H9 (cell line): ENCODE data around the gene CDR2. TPM values are rescaled to one million over a fixed set of nuclear protein-coding genes. Genes with fewer than 3 reads are reported as not detected.

ENCODE experiments used
- DNase-seq: peaks from one replicate; pipeline ENCODE4 v3.0.0-alpha.2; 2017
- H2AFZ ChIP-seq: one replicate; pipeline ENCODE4 v1.6.1; 2013; ENCODE audit warnings: mild to moderate bottlenecking, low read length, control low read depth, moderate library complexity
- H2AK5ac ChIP-seq: 2 replicates; pipeline ENCODE4 v1.6.1; 2013; ENCODE audit warnings: low read length, control low read depth, mixed read lengths; ENCODE audit not compliant: insufficient read length
- H2BK120ac ChIP-seq: one replicate; pipeline ENCODE4 v1.6.1; 2013; ENCODE audit warnings: low read depth, mild to moderate bottlenecking, low read length, control low read depth, inconsistent platforms; ENCODE audit not compliant: poor library complexity, severe bottlenecking
- H2BK12ac ChIP-seq: 2 replicates; pipeline ENCODE4 v1.6.1; 2013; ENCODE audit warnings: low read length, control low read depth, mixed read lengths, low read depth; ENCODE audit not compliant: insufficient read length
- H2BK15ac ChIP-seq: 2 replicates; pipeline ENCODE4 v1.6.1; 2013; ENCODE audit warnings: low read depth, low read length, control low read depth
- H2BK20ac ChIP-seq: one replicate; pipeline ENCODE4 v1.6.1; 2013; ENCODE audit warnings: low read depth, mild to moderate bottlenecking, low read length, control low read depth, inconsistent platforms; ENCODE audit not compliant: poor library complexity, severe bottlenecking
- H2BK5ac ChIP-seq: 2 replicates; pipeline ENCODE4 v1.6.1; 2013; ENCODE audit warnings: low read length, control low read depth, mixed read lengths; ENCODE audit not compliant: insufficient read length
- H3K14ac ChIP-seq: 2 replicates; pipeline ENCODE4 v1.6.1; 2013; ENCODE audit warnings: low read length, control low read depth; ENCODE audit not compliant: insufficient read depth
- H3K18ac ChIP-seq: 2 replicates; pipeline ENCODE4 v1.6.1; 2013; ENCODE audit warnings: low read depth, mild to moderate bottlenecking, mixed read lengths, low read length, control low read depth; ENCODE audit not compliant: insufficient read length
- H3K23ac ChIP-seq: 2 replicates; pipeline ENCODE4 v1.6.1; 2013; ENCODE audit warnings: low read length, control low read depth, mixed read lengths, low read depth; ENCODE audit not compliant: insufficient read length
- H3K23me2 ChIP-seq: 2 replicates; pipeline ENCODE4 v1.6.1; 2013; ENCODE audit warnings: low read depth, mild to moderate bottlenecking, mixed read lengths, low read length, control low read depth; ENCODE audit not compliant: insufficient read length, poor library complexity, severe bottlenecking
- H3K27ac ChIP-seq: 2 replicates; pipeline ENCODE4 v1.5.1; 2013; ENCODE audit warnings: low read length, control low read depth, mixed read lengths, low read depth; ENCODE audit not compliant: insufficient read length
- H3K27me3 ChIP-seq: 2 replicates; pipeline ENCODE4 v1.6.1; 2013; ENCODE audit warnings: low read length, control low read depth, inconsistent platforms; ENCODE audit not compliant: insufficient read depth
- H3K4ac ChIP-seq: 2 replicates; pipeline ENCODE4 v1.6.1; 2013; ENCODE audit warnings: low read depth, mild to moderate bottlenecking, control low read depth, inconsistent platforms, low read length, moderate library complexity
- H3K4me1 ChIP-seq: 2 replicates; pipeline ENCODE4 v1.6.1; 2013; ENCODE audit warnings: low read length, control low read depth, inconsistent platforms; ENCODE audit not compliant: insufficient read depth
- H3K4me2 ChIP-seq: 2 replicates; pipeline ENCODE4 v1.6.1; 2013; ENCODE audit warnings: low read length, control low read depth, mixed read lengths; ENCODE audit not compliant: insufficient read length, insufficient read depth
- H3K56ac ChIP-seq: 2 replicates; pipeline ENCODE4 v1.6.1; 2013; ENCODE audit warnings: low read depth, mild to moderate bottlenecking, mixed read lengths, low read length, control low read depth; ENCODE audit not compliant: insufficient read length
- H3K79me1 ChIP-seq: 2 replicates; pipeline ENCODE4 v1.6.1; 2013; ENCODE audit warnings: low read depth, mild to moderate bottlenecking, moderate library complexity, low read length, control low read depth, inconsistent platforms; ENCODE audit not compliant: insufficient read depth, poor library complexity, severe bottlenecking
- H3K79me2 ChIP-seq: 2 replicates; pipeline ENCODE4 v1.6.1; 2013; ENCODE audit warnings: low read length, control low read depth, inconsistent platforms; ENCODE audit not compliant: insufficient read depth
- H3K9ac ChIP-seq: 2 replicates; pipeline ENCODE4 v1.6.1; 2013; ENCODE audit warnings: low read length, control low read depth, mixed read lengths; ENCODE audit not compliant: insufficient read length; ENCODE audit errors: extremely low read depth
- H3K9me3 ChIP-seq: one replicate; pipeline ENCODE4 v1.6.1; 2013; ENCODE audit warnings: low read depth, low read length, inconsistent platforms; ENCODE audit not compliant: control insufficient read depth
- H3T11ph ChIP-seq: one replicate; pipeline ENCODE4 v1.6.1; 2013; ENCODE audit warnings: mild to moderate bottlenecking, low read length, control low read depth, inconsistent platforms
- H4K20me1 ChIP-seq: one replicate; pipeline ENCODE4 v1.6.1; 2013; ENCODE audit not compliant: control insufficient read depth, insufficient read length, insufficient read depth
- H4K5ac ChIP-seq: 2 replicates; pipeline ENCODE4 v1.6.1; 2013; ENCODE audit warnings: low read depth, mild to moderate bottlenecking, mixed read lengths, low read length, control low read depth; ENCODE audit not compliant: insufficient read length
- H4K8ac ChIP-seq: replicated peaks from 2 replicates; pipeline ENCODE4 v1.6.1; 2013; ENCODE audit warnings: low read length, control low read depth, mixed read lengths, low read depth; ENCODE audit not compliant: insufficient read length
- H4K91ac ChIP-seq: 2 replicates; pipeline ENCODE4 v1.6.1; 2013; ENCODE audit warnings: low read depth, mild to moderate bottlenecking, moderate library complexity, mixed read lengths, low read length, control low read depth; ENCODE audit not compliant: insufficient read length
- H3K27ac Mint-ChIP-seq, 3 experiments: 2 replicates in 2 of 3; 3 replicates in 1 of 3; pipeline ENCODE4 v1.8.0; 2020 to 2021; ENCODE audit warnings: mixed read lengths in 3 of 3, mild to moderate bottlenecking in 1 of 3, moderate library complexity in 1 of 3
- H3K27me3 Mint-ChIP-seq: 2 replicates; pipeline ENCODE4 v1.8.0; 2021; ENCODE audit warnings: low read depth, mild to moderate bottlenecking, moderate library complexity, mixed read lengths
- H3K36me3 Mint-ChIP-seq, 3 experiments: 2 replicates in 2 of 3; 3 replicates in 1 of 3; pipeline ENCODE4 v1.8.0; 2020 to 2021; ENCODE audit warnings: low read depth in 3 of 3, mixed read lengths in 3 of 3; ENCODE audit not compliant: insufficient read depth in 1 of 3
- H3K4me1 Mint-ChIP-seq, 2 experiments: 2 replicates each; pipeline ENCODE4 v1.8.0; 2020; ENCODE audit warnings: mixed read lengths in 2 of 2
- H3K4me3 Mint-ChIP-seq, 2 experiments: 2 replicates in 1 of 2; 3 replicates in 1 of 2; pipeline ENCODE4 v1.8.0; 2020 to 2021; ENCODE audit warnings: mild to moderate bottlenecking in 2 of 2, mixed read lengths in 2 of 2, moderate library complexity in 1 of 2
- H3K9me3 Mint-ChIP-seq, 2 experiments: 2 replicates in 1 of 2; 3 replicates in 1 of 2; pipeline ENCODE4 v1.8.0; 2020; ENCODE audit warnings: mild to moderate bottlenecking in 2 of 2, mixed read lengths in 2 of 2, moderate library complexity in 1 of 2
- WGBS: extraction: QIAGEN DNeasy Blood & Tissue Kit; methylation state at CpG from one replicate; pipeline ENCODE4 v1.1.7; 2013; ENCODE audit warnings: missing lambda C conversion rate, low lambda C conversion rate, mixed read lengths; ENCODE audit not compliant: insufficient read length; ENCODE audit errors: extremely low coverage; 5-methylcytosine and 5-hydroxymethylcytosine counted together
- total RNA-seq: library from RNA; stranded (reverse); gene quantifications from 2 replicates; pipeline ENCODE4 v1.2.1, GENCODE V29; 2021
- TF ChIP-seq, protein P1 (sequence below): fragments of 200-600 bp; sonication (generic); conservative IDR thresholded peaks from 3 replicates; pipeline ENCODE4 v1.8.0; 2021; ENCODE audit warnings: antibody characterized with exemption, mild to moderate bottlenecking

Gene CDR2
- total RNA-seq, 1 experiment from 2014 or later: 33.4 TPM

DNA sequence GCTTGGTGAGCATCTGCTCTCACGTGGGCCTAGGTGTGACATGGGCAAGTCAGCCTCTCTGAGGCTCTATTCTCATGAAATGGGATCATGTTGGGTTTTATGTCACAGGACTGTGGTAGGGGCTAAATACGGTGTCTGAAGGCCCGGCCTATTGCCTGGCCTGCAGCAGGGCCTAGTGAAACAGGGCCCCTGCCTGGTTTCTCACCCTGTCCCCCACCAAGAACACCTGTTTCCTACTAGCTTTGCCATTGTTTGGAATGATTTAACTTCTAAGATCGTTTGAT is 48.1 kb downstream of the CDR2 start:
- TF ChIP-seq, protein P1, sequence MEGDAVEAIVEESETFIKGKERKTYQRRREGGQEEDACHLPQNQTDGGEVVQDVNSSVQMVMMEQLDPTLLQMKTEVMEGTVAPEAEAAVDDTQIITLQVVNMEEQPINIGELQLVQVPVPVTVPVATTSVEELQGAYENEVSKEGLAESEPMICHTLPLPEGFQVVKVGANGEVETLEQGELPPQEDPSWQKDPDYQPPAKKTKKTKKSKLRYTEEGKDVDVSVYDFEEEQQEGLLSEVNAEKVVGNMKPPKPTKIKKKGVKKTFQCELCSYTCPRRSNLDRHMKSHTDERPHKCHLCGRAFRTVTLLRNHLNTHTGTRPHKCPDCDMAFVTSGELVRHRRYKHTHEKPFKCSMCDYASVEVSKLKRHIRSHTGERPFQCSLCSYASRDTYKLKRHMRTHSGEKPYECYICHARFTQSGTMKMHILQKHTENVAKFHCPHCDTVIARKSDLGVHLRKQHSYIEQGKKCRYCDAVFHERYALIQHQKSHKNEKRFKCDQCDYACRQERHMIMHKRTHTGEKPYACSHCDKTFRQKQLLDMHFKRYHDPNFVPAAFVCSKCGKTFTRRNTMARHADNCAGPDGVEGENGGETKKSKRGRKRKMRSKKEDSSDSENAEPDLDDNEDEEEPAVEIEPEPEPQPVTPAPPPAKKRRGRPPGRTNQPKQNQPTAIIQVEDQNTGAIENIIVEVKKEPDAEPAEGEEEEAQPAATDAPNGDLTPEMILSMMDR: no peak
- Histone ChIP-seq H3K79me1 (peaks cover 2% of the 10 kb centered on the region), H3K27me3 (no peaks in the 10 kb centered on the region), H3K27ac (no peak overlapping the region), H2AFZ (no peak overlapping the region), H2BK15ac (no peak overlapping the region), H3K23ac (no peak overlapping the region), H3K18ac (no peak overlapping the region), H2BK120ac (no peak overlapping the region), H3K4ac (no peak overlapping the region), H2AK5ac (no peak overlapping the region), H2BK12ac (no peak overlapping the region), H2BK5ac (no peak overlapping the region), H3K23me2 (no peaks in the 10 kb centered on the region), H3K14ac (no peak overlapping the region), H3K79me2 (no peaks in the 10 kb centered on the region), H3K4me2 (no peak overlapping the region), H2BK20ac (no peak overlapping the region), H3K4me1 (no peaks in the 10 kb centered on the region), H3T11ph (no peak overlapping the region), H4K20me1 (no peaks in the 10 kb centered on the region), H4K91ac (no peak overlapping the region), H4K5ac (no peak overlapping the region), H3K56ac (no peak overlapping the region), H3K9ac (no peak overlapping the region), H3K9me3 (no peaks in the 10 kb centered on the region), H4K8ac (no peak overlapping the region)
- WGBS: no CpG with 5 or more reads among the region's 4 CpGs
- H3K9me3 Mint-ChIP-seq: no peaks in the 10 kb centered on the region
- H3K4me3 Mint-ChIP-seq: no peak overlapping the region
- no peak overlapping the region for H3K27ac Mint-ChIP-seq
- H3K27me3 Mint-ChIP-seq: no peaks in the 10 kb centered on the region; the same call in none of the 2 replicates
- no peaks in the 10 kb centered on the region; a peak in 1 of 4 replicates for H3K4me1 Mint-ChIP-seq
- peaks cover 31 to 90% (median 73%) of the 10 kb centered on the region in 3 experiments for H3K36me3 Mint-ChIP-seq
- DNase-seq: no peak
